SIG-M5 (cell line): ENCODE data around the gene EGFR.

Experiments
- DNase-seq: peaks from one replicate; lab custom pipeline; 2025; lab: John Stamatoyannopoulos, UW

EGFR gene

GRCh38 chr7:55127622-55128081 lies 108.8 kb downstream of the EGFR start:
- no peak for DNase-seq

GRCh38 chr7:55128693-55129394 lies 110.0 kb downstream of the EGFR start:
- DNase-seq: no peak

- no peak for DNase-seq
These were observed 111.0 kb downstream of the EGFR start for GRCh38 chr7:55129541-55130394.

GRCh38 chr7:55130395-55131141 lies 111.8 kb downstream of the EGFR start:
- DNase-seq: no peak

GRCh38 chr7:55131142-55131929 lies 112.5 kb downstream of the EGFR start:
- DNase-seq: no peak

- DNase-seq: no peak
These were observed 113.7 kb downstream of the EGFR start for GRCh38 chr7:55132550-55132889.

- DNase-seq: no peak
These were observed 114.2 kb downstream of the EGFR start for GRCh38 chr7:55132890-55133551.

- DNase-seq: no peak
These were observed 115.0 kb downstream of the EGFR start for GRCh38 chr7:55133630-55134358.

GRCh38 chr7:55134359-55134725 lies 115.5 kb downstream of the EGFR start:
- DNase-seq: no peak

- DNase-seq: no peak
These were observed 116.0 kb downstream of the EGFR start for GRCh38 chr7:55134786-55135185.

- no peak for DNase-seq
These were observed 116.6 kb downstream of the EGFR start for GRCh38 chr7:55135462-55135861.

GRCh38 chr7:55138663-55139062 lies 119.8 kb downstream of the EGFR start:
- DNase-seq: no peak

GRCh38 chr7:55140221-55140940 lies 121.6 kb downstream of the EGFR start:
- no peak for DNase-seq

GRCh38 chr7:55140941-55141278 lies 122.1 kb downstream of the EGFR start:
- no peak for DNase-seq

- DNase-seq: no peak
These were observed 124.2 kb downstream of the EGFR start for GRCh38 chr7:55142919-55143600.

- no peak for DNase-seq
These were observed 125.8 kb downstream of the EGFR start for GRCh38 chr7:55144333-55145317.

GRCh38 chr7:55145606-55146005 lies 126.8 kb downstream of the EGFR start:
- DNase-seq: no peak

- DNase-seq: no peak
These were observed 128.3 kb downstream of the EGFR start for GRCh38 chr7:55147101-55147500.
